HEK293 (cell line): ENCODE data around the gene DKK3.

Experiments
- ZNF585B ChIP-seq: fragments of 450-650 bp; formaldehyde crosslinking; IDR thresholded peaks from 2 replicates; pipeline ENCODE4 v1.5.1; 2016; ENCODE audit warnings: missing biosample characterization, missing genetic modification characterization
- ZNF747 ChIP-seq: fragments of 450-650 bp; formaldehyde crosslinking; IDR thresholded peaks from 2 replicates; pipeline ENCODE4 v1.5.1; 2016; ENCODE audit warnings: missing biosample characterization, missing genetic modification characterization
- ZNF830 ChIP-seq: fragments of 450-650 bp; IDR thresholded peaks from 2 replicates; pipeline ENCODE4 v1.5.0; 2018; ENCODE audit warnings: missing biosample characterization, missing genetic modification characterization, low read depth, mild to moderate bottlenecking, moderate library complexity
- TF ChIP-seq, protein P1 (sequence below): fragments of 450-650 bp; formaldehyde crosslinking; IDR thresholded peaks from 2 replicates; pipeline ENCODE4 v1.5.1; 2016; ENCODE audit warnings: missing biosample characterization, missing genetic modification characterization
- TF ChIP-seq, protein P2 (sequence below): fragments of 450-650 bp; formaldehyde crosslinking; IDR thresholded peaks from 2 replicates; pipeline ENCODE4 v1.5.1; 2016; ENCODE audit warnings: missing biosample characterization, missing genetic modification characterization

DNA sequence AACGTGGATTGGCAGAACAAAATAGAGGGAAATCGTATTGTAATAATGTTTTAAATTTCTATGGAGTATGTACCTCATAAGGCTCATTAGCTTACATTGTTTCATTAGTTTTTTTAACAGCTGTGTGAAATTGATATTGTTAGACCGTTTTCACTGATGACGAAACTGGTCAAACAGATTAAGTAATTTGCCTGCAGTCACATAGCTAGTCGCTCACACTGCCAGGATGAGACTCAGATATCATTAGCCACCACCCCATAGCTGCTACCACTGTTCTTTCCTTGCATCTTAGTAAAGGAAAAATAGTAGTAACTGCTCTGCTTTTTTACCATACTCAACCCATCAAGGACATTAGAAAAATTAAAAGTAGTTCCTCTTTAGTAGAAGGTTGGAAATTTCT, 64.0 kb downstream of the DKK3 start:
- TF ChIP-seq, protein P1, sequence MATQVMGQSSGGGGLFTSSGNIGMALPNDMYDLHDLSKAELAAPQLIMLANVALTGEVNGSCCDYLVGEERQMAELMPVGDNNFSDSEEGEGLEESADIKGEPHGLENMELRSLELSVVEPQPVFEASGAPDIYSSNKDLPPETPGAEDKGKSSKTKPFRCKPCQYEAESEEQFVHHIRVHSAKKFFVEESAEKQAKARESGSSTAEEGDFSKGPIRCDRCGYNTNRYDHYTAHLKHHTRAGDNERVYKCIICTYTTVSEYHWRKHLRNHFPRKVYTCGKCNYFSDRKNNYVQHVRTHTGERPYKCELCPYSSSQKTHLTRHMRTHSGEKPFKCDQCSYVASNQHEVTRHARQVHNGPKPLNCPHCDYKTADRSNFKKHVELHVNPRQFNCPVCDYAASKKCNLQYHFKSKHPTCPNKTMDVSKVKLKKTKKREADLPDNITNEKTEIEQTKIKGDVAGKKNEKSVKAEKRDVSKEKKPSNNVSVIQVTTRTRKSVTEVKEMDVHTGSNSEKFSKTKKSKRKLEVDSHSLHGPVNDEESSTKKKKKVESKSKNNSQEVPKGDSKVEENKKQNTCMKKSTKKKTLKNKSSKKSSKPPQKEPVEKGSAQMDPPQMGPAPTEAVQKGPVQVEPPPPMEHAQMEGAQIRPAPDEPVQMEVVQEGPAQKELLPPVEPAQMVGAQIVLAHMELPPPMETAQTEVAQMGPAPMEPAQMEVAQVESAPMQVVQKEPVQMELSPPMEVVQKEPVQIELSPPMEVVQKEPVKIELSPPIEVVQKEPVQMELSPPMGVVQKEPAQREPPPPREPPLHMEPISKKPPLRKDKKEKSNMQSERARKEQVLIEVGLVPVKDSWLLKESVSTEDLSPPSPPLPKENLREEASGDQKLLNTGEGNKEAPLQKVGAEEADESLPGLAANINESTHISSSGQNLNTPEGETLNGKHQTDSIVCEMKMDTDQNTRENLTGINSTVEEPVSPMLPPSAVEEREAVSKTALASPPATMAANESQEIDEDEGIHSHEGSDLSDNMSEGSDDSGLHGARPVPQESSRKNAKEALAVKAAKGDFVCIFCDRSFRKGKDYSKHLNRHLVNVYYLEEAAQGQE (tag by site-specific recombination) = no peak
- TF ChIP-seq, protein P2, sequence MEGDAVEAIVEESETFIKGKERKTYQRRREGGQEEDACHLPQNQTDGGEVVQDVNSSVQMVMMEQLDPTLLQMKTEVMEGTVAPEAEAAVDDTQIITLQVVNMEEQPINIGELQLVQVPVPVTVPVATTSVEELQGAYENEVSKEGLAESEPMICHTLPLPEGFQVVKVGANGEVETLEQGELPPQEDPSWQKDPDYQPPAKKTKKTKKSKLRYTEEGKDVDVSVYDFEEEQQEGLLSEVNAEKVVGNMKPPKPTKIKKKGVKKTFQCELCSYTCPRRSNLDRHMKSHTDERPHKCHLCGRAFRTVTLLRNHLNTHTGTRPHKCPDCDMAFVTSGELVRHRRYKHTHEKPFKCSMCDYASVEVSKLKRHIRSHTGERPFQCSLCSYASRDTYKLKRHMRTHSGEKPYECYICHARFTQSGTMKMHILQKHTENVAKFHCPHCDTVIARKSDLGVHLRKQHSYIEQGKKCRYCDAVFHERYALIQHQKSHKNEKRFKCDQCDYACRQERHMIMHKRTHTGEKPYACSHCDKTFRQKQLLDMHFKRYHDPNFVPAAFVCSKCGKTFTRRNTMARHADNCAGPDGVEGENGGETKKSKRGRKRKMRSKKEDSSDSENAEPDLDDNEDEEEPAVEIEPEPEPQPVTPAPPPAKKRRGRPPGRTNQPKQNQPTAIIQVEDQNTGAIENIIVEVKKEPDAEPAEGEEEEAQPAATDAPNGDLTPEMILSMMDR = no peak
- TF ChIP-seq ZNF585B (tag by site-specific recombination) (no peak), ZNF747 (tag by site-specific recombination) (no peak), ZNF830 (tag by site-specific recombination) (no peak)
